Activated CD4-positive, alpha-beta T cell treated with anti-CD3 and anti-CD28 coated beads for 36 hours (primary cell): ENCODE measurements around the gene CCDC70. TPM values are rescaled to one million over a fixed set of nuclear protein-coding genes. Genes with fewer than 3 reads are reported as not detected.

Experiments used
- ATAC-seq: fragments of 200-7000 bp; cut with Tn5 transposase; one replicate; pipeline ENCODE4 v1.10.0; 2021; ENCODE audit warnings: mild to moderate bottlenecking, moderate library complexity
- CTCF ChIA-PET: fragments of 350-600 bp; sonication (Branson Sonifier 250); formaldehyde crosslinking; loops from one replicate; lab custom pipeline; 2021; ENCODE audit warnings: antibody characterized with exemption; lab: Charles Lee
- POLR2A ChIA-PET: fragments of 350-600 bp; sonication (Branson Sonifier 250); formaldehyde crosslinking; loops from one replicate; lab custom pipeline; 2021; ENCODE audit warnings: antibody characterized with exemption, inconsistent platforms; lab: Charles Lee
- DNase-seq: peaks from one replicate; pipeline ENCODE4 v3.0.0-alpha.2; 2020
- H3K27ac Mint-ChIP-seq: one replicate; pipeline ENCODE4 v1.8.0; 2021; ENCODE audit warnings: mixed read lengths
- H3K27me3 Mint-ChIP-seq: one replicate; pipeline ENCODE4 v1.8.0; 2021; ENCODE audit warnings: mixed read lengths
- H3K36me3 Mint-ChIP-seq: one replicate; pipeline ENCODE4 v1.8.0; 2021; ENCODE audit warnings: low read depth, mixed read lengths
- H3K4me1 Mint-ChIP-seq: one replicate; pipeline ENCODE4 v1.8.0; 2021; ENCODE audit warnings: mixed read lengths
- H3K4me3 Mint-ChIP-seq: one replicate; pipeline ENCODE4 v1.8.0; 2021; ENCODE audit warnings: mild to moderate bottlenecking, moderate library complexity, mixed read lengths
- H3K9me3 Mint-ChIP-seq: one replicate; pipeline ENCODE4 v1.8.0; 2021; ENCODE audit warnings: low read depth, mixed read lengths
- intact Hi-C, 2 experiments: fragments of 100-400 bp; cut with DNase I in 1 of 2; cut with micrococcal nuclease in 1 of 2; formaldehyde crosslinking; loops; one replicate each; pipeline versions ENCODE4 v1.14.2 to v1.15.1; 2022 to 2024; cut with DNase I, micrococcal nuclease
- total RNA-seq, 2 experiments: library from RNA; stranded (reverse); gene quantifications; one replicate each; pipeline ENCODE4 v1.2.3, GENCODE V29; 2021

CCDC70 gene
- not detected for total RNA-seq

DNA sequence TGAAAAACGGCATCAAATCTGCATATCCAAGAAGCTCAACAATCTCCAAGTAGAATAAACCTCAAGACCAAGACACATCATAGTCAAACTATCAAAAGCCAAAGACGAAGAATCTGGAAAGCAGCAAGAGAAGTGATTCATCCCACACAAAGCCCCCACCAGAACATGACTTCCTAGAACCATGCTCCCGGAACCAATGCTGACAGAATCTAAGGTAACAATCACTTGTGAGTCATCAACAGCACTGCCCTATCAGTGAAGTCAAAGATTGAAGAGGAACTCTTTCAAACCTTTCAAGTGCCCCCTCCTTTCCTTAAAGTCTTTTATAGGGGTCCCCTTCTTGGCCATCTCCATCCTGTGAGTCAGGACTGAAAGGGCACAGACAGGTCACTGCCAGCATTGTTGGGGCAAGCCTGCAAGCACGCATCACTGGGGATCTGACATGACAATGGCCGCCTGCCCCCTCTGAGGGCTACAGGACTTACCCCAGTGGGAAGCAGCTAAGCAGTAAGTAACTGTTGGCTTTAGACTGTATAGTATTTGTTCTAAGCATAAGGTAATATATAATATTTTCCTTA, at the start of gene CCDC70:
CCDC70 (plus strand) TSS at position 247 of the 578 bp plus-strand sequence. CDS start 3,443 bp downstream, outside the sequence.
- H3K4me1 Mint-ChIP-seq, result peaks cover 14% of the 10 kb centered on the region
- ChIA-PET POLR2A (no interaction called here), CTCF (interaction anchor here (0.6 to 1.9 kb wide), 5 partner anchors 10 to 384 kb away, joined by 3 to 8 read pairs (median 4); no protein-coding TSS in a partner anchor)
- no peaks in the 10 kb centered on the region for H3K9me3 Mint-ChIP-seq
- H3K36me3 Mint-ChIP-seq, result no peaks in the 10 kb centered on the region
- intact Hi-C loops, result no loop called here
- no peak within 1 kb of the TSS for H3K27ac Mint-ChIP-seq
- ATAC-seq (peak; percentile 98), DNase-seq (peak; percentile 50)
- H3K4me3 Mint-ChIP-seq, result no peak within 1 kb of the TSS
- H3K27me3 Mint-ChIP-seq, result peaks cover 5% of the 10 kb centered on the region

DNA sequence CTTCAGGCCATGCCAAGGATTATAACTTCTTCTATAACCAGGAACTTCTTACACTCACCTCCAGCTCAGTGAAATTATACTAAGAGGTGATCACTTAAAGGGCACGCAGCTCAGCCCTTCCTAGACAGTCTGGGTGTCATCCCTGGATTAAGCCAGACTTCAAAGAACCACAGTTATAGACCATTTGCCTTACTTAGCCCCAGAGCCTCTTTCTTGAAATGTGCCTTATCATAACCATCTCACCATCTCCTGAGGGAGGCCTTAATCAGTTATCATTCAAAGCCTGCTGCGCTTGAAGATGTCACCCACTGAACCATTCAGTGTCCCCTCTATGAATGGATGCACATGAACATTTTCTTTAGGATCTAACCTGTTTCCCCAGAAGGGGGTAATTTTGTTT, 47.7 kb upstream of the CCDC70 start:
- H3K27me3 Mint-ChIP-seq, result no peaks in the 10 kb centered on the region
- no peaks in the 10 kb centered on the region for H3K9me3 Mint-ChIP-seq
- CTCF ChIA-PET, result interaction anchor here (0.6 to 12.1 kb wide), 20 partner anchors 8 to 617 kb away, joined by 3 to 154 read pairs (median 5); partner anchors contain the start of gene ALG11
- H3K27ac Mint-ChIP-seq, result peak overlapping the region; percentile 83
- no peak for ATAC-seq
- POLR2A ChIA-PET, result interaction anchor here (1.0 kb wide), 1 partner anchor 361 kb away, joined by 3 read pairs; no protein-coding TSS in a partner anchor
- H3K36me3 Mint-ChIP-seq, result peaks cover 6% of the 10 kb centered on the region
- intact Hi-C loops, result loop anchor here in 1 of 2 experiments (10.0 kb wide), 1 partner anchor 381 kb away; no protein-coding TSS in a partner anchor
- no peak overlapping the region for H3K4me3 Mint-ChIP-seq
- H3K4me1 Mint-ChIP-seq, result peaks cover 73% of the 10 kb centered on the region
- no peak for DNase-seq

DNA sequence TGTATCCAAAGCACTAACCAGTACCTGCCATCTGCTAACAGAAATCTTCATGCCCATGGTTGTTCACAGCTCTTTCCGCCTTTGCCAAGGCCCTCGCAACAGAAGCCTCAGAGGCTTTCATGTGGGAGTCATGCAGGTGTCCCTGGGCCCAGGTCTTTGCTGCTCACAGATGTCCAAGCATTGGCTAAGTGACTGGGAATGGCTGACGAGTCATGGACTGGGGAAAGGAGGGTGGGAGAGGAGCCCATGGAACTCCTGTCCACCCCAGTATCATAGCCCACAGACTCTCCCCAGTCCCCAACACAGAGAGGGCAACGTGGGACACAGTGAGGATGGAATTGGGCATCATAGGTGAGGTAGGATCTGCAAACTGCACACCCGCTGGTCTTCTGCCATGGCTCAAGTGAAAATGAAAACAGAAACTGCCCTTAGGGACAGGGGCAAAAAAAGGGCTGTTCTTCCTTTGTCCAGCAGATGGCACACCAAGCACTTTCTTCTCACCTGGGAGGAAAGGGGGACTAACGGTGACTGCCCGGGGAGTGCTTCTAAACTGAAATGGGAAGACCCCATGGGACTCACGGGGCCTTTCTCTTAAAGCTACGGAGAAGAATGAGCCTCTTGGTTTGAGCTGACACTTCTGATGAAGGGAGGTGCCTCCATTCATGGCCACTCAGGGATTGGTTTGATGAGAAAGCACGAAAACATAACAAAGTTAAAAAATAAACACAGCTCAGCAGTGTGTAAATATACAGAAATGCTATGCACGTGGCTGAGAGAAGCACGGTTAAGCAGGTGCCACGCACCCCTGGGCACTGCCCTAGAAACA, 46.7 kb upstream of the CCDC70 start:
- ATAC-seq, result peak; percentile 70
- Mint-ChIP-seq H3K4me1 (peaks cover 81% of the 10 kb centered on the region), H3K9me3 (no peaks in the 10 kb centered on the region), H3K4me3 (peak overlapping the region; percentile 56), H3K27me3 (no peaks in the 10 kb centered on the region), H3K36me3 (no peaks in the 10 kb centered on the region), H3K27ac (peak overlapping the region; percentile 83)
- intact Hi-C loops, result loop anchor here (1.0 to 10.0 kb wide), 6 partner anchors 11 to 380 kb away; partner anchors contain the start of gene DHRS12 (in 1 of the 2)
- POLR2A ChIA-PET, result interaction anchor here (0.6 to 1.2 kb wide), 2 partner anchors 11 to 13 kb away, joined by 5 to 6 read pairs; no protein-coding TSS in a partner anchor
- DNase-seq, result peak; percentile 83
- CTCF ChIA-PET, result interaction anchor here (0.6 to 12.1 kb wide), 43 partner anchors 9 to 636 kb away, joined by 3 to 154 read pairs (median 4); partner anchors contain the start of gene ALG11

DNA sequence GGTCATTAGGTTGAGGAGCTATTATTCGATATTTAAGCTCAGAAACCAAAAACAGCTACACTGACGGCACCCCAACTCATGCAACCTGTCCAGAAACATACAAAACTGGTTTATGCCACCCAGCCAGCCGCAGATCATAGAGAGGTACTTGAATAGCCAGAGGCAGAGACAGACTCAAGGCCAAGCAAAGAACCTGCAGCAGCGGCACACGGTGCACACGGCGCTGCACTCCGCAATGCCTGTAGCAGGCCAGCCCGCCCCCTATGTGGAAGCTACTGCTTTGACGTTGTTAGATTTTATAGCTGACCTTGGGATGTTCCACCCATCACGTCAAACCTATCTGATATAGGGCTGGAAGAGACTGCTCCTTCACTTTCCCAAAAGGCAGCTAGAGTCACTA, 45.9 kb upstream of the CCDC70 start:
- intact Hi-C loops, result loop anchor here (1.0 to 10.0 kb wide), 6 partner anchors 12 to 379 kb away; partner anchors contain the start of gene DHRS12 (in 1 of the 2)
- DNase-seq (peak; percentile 30), ATAC-seq (no peak)
- Mint-ChIP-seq H3K4me3 (peak overlapping the region; percentile 56), H3K36me3 (no peaks in the 10 kb centered on the region), H3K27ac (peak overlapping the region; percentile 83), H3K9me3 (no peaks in the 10 kb centered on the region), H3K27me3 (no peaks in the 10 kb centered on the region), H3K4me1 (peaks cover 89% of the 10 kb centered on the region)
- ChIA-PET POLR2A (interaction anchor here (0.6 to 1.2 kb wide), 2 partner anchors 10 to 14 kb away, joined by 5 to 6 read pairs; no protein-coding TSS in a partner anchor), CTCF (interaction anchor here (0.7 to 12.1 kb wide), 34 partner anchors 8 to 636 kb away, joined by 3 to 154 read pairs (median 4); no protein-coding TSS in a partner anchor)

DNA sequence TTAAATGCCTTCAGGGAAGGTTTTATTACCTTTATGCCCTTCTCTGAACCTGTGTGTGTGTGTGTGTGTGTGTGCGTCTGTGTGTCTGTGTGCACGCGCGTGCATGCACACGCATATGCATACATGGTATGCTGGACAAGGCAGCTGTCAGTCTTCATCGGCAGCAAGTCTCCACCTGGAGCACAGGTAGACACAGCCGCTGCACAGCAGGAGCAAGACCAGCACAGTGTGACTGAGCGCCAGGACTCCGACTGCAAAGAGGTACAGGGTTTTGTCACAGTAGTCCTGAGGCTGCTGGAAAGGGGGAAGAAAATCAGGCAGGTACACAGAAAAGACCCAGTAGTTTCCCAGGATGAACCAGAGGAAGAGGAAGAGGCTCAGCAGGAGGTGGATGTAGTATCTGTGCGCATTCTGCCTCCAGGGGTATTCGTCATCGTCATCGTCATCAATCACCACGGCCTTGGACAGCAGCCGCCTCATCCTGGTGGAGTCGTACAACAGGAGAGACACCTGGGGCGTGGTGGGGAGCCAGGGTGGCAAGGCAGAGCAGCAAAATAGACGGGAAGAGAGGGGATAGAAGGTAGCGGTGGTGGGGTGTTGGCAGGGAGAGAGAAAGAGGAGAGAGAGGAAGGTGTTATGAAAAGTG, 45.0 kb upstream of the CCDC70 start:
- ATAC-seq, result no peak
- Mint-ChIP-seq H3K4me1 (peaks cover 93% of the 10 kb centered on the region), H3K27me3 (no peaks in the 10 kb centered on the region), H3K36me3 (no peaks in the 10 kb centered on the region), H3K4me3 (no peak overlapping the region), H3K27ac (peak overlapping the region; percentile 61), H3K9me3 (no peaks in the 10 kb centered on the region)
- ChIA-PET POLR2A (no interaction called here), CTCF (interaction anchor here (1.4 to 12.1 kb wide), 11 partner anchors 7 to 378 kb away, joined by 7 to 154 read pairs (median 15); no protein-coding TSS in a partner anchor)
- intact Hi-C loops, result loop anchor here (5.0 to 10.0 kb wide), 2 partner anchors 91 to 378 kb away; no protein-coding TSS in a partner anchor
- DNase-seq, result no peak

DNA sequence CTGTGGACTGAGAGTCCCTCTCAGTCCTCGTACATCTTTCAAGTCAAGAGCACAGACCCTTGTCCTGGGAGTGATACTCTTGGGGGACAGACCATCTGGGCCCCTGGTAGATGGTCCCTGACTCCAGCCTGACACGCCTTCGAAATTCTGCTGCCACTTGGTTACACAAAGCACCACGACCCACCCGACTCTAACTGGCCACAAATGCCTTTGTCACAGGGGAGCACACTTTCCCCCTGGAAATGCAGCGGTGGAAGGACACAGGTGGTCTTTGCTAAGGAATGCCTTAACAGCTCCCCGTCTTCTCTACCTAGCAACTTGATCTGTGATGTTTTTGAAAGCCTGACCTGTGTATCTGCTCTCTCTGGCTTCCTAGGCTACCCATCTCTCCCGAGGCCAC, 44.1 kb upstream of the CCDC70 start:
- H3K36me3 Mint-ChIP-seq, result no peaks in the 10 kb centered on the region
- peak overlapping the region; percentile 85 for H3K27ac Mint-ChIP-seq
- CTCF ChIA-PET, result interaction anchor here (0.6 to 12.6 kb wide), 5 partner anchors 7 to 309 kb away, joined by 3 to 154 read pairs (median 3); no protein-coding TSS in a partner anchor
- DNase-seq (no peak), ATAC-seq (no peak)
- POLR2A ChIA-PET, result no interaction called here
- H3K4me3 Mint-ChIP-seq, result peak overlapping the region; percentile 4
- H3K4me1 Mint-ChIP-seq, result peaks cover 94% of the 10 kb centered on the region
- intact Hi-C loops, result loop anchor here (2.0 to 10.0 kb wide), 4 partner anchors 13 to 377 kb away; partner anchors contain the start of genes ATP7B (in 1 of the 2) and DHRS12 (in 1 of the 2)
- no peaks in the 10 kb centered on the region for H3K9me3 Mint-ChIP-seq
- H3K27me3 Mint-ChIP-seq, result no peaks in the 10 kb centered on the region

DNA sequence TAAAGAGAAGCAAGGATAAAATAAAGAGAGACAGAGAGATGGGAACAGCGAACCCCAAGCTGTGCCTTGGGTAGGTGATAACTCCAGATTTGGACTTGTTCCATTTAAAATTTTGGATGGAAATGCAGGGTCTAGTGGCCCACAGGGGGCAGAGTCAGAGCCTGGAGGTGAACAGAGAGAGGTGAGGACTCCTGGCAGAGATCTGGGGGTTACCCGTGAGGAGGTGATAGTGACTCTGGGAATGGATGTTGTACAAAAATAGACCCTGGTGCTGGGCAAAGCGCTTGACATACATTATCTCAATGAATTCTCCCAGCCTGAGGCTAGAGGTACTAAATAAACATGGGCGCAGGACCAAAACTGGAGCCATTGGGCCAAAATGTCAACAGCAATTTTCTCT, 43.5 kb upstream of the CCDC70 start:
- H3K9me3 Mint-ChIP-seq, result no peaks in the 10 kb centered on the region
- CTCF ChIA-PET, result interaction anchor here (0.6 to 12.6 kb wide), 5 partner anchors 8 to 309 kb away, joined by 3 to 154 read pairs (median 3); no protein-coding TSS in a partner anchor
- peak overlapping the region; percentile 85 for H3K27ac Mint-ChIP-seq
- H3K27me3 Mint-ChIP-seq, result no peaks in the 10 kb centered on the region
- DNase-seq, result peak; percentile 30
- no peaks in the 10 kb centered on the region for H3K36me3 Mint-ChIP-seq
- intact Hi-C loops, result loop anchor here (2.0 to 10.0 kb wide), 4 partner anchors 13 to 377 kb away; partner anchors contain the start of genes ATP7B (in 1 of the 2) and DHRS12 (in 1 of the 2)
- H3K4me1 Mint-ChIP-seq, result peaks cover 95% of the 10 kb centered on the region
- POLR2A ChIA-PET, result interaction anchor here (0.9 kb wide), 1 partner anchor 13 kb away, joined by 3 read pairs; no protein-coding TSS in a partner anchor
- H3K4me3 Mint-ChIP-seq, result peak overlapping the region; percentile 33
- ATAC-seq, result no peak

DNA sequence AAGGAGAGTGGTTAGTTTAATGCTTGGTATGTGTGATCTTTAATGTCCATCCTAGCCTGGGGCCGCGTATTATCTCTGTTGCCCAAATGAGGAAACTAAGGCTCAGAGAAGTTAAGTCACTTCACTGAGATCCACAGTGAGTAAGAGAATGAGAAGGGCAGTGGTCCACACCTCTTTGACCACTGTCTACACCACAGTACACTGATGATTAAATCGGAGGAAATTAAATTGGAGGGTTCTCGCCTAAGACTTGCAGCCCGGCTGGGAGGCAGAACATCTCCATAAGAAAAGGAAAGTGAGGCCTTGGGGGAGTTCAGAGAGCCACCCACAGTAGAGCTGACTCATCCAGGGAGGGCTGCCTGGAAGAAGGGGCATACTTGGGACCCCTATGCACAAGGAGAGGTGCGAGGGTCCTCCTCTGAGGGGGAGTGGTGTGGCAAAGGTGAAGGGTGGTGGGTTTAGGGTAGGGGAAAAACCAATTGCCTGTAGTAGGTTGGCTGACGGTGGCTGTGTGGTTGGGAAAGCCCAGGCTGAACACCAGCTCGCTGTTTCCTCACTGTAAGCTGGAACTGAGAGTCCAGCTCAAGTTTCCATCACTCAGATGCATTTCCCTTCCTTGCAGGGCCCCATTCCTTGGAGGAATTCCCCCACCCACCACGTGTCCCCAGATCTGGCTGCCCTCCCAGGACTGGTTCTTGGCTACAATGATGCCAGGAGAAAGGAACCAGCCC, 42.8 kb upstream of the CCDC70 start:
- Mint-ChIP-seq H3K27me3 (no peaks in the 10 kb centered on the region), H3K9me3 (no peaks in the 10 kb centered on the region), H3K36me3 (no peaks in the 10 kb centered on the region), H3K27ac (peak overlapping the region; percentile 85), H3K4me1 (peaks cover 95% of the 10 kb centered on the region), H3K4me3 (peak overlapping the region; percentile 33)
- POLR2A ChIA-PET, result interaction anchor here (0.7 to 1.0 kb wide), 4 partner anchors 14 to 21 kb away, joined by 3 read pairs; no protein-coding TSS in a partner anchor
- DNase-seq (peak; percentile 74), ATAC-seq (peak; percentile 44)
- CTCF ChIA-PET, result interaction anchor here (0.5 to 12.6 kb wide), 9 partner anchors 8 to 930 kb away, joined by 3 to 154 read pairs (median 4); no protein-coding TSS in a partner anchor
- intact Hi-C loops, result loop anchor here (1.0 to 10.0 kb wide), 5 partner anchors 14 to 376 kb away; partner anchors contain the start of genes DHRS12 (in 2 of the 2) and ATP7B (in 1 of the 2)

DNA sequence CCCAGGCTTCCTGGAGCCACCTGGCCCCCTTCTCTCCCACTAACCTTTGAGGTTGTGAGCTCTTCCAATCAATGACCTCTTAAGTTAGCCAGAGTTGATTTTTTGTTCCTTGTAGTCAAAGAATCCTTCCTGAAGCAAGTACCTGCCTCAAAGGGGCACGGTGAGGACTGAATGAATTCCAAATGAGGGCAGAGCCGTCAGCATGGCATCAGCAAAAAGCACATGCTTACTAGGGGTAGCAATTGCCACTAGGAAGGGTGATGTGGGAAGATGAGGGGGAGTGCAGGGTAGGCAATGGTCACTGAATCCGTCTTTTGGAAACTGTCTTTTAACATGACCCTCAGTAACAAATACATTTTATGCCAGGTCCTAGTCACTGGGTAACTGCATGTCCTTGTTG, 42.2 kb upstream of the CCDC70 start:
- ATAC-seq, result no peak
- ChIA-PET POLR2A (interaction anchor here (0.7 to 1.0 kb wide), 3 partner anchors 16 to 21 kb away, joined by 3 read pairs; no protein-coding TSS in a partner anchor), CTCF (interaction anchor here (0.7 to 12.6 kb wide), 7 partner anchors 9 to 42 kb away, joined by 3 to 154 read pairs (median 4); partner anchors contain the start of gene CCDC70)
- H3K9me3 Mint-ChIP-seq, result no peaks in the 10 kb centered on the region
- no peak for DNase-seq
- peak overlapping the region; percentile 85 for H3K27ac Mint-ChIP-seq
- H3K36me3 Mint-ChIP-seq, result no peaks in the 10 kb centered on the region
- intact Hi-C loops, result loop anchor here (1.0 to 10.0 kb wide), 5 partner anchors 15 to 375 kb away; partner anchors contain the start of genes DHRS12 (in 2 of the 2) and ATP7B (in 1 of the 2)
- no peaks in the 10 kb centered on the region for H3K27me3 Mint-ChIP-seq
- H3K4me1 Mint-ChIP-seq, result peaks cover 95% of the 10 kb centered on the region
- peak overlapping the region; percentile 33 for H3K4me3 Mint-ChIP-seq
